GM19455 (cell line): ENCODE data around the gene ZNF253.
A peak's percentile ranks its signal among the peaks of the same experiment; 100 is the strongest.
"Not testable (repeated sequence)": the region's sequence is repeated elsewhere in the genome, so short reads cannot be mapped to it uniquely, and the experiment has no call there.

Source experiments
- ATAC-seq: cut with Tn5 transposase; IDR thresholded peaks from one replicate; pipeline ENCODE4 v1.9.1; 2021; ENCODE audit not compliant: unreplicated experiment

ZNF253 gene

GRCh38 chr19:19892055-19892941 is 26.6 kb downstream of the ZNF253 start:
- not testable (repeated sequence) for ATAC-seq

- no peak for ATAC-seq
Measured at GRCh38 chr19:19900139-19900728, 34.6 kb downstream of the ZNF253 start.

DNA sequence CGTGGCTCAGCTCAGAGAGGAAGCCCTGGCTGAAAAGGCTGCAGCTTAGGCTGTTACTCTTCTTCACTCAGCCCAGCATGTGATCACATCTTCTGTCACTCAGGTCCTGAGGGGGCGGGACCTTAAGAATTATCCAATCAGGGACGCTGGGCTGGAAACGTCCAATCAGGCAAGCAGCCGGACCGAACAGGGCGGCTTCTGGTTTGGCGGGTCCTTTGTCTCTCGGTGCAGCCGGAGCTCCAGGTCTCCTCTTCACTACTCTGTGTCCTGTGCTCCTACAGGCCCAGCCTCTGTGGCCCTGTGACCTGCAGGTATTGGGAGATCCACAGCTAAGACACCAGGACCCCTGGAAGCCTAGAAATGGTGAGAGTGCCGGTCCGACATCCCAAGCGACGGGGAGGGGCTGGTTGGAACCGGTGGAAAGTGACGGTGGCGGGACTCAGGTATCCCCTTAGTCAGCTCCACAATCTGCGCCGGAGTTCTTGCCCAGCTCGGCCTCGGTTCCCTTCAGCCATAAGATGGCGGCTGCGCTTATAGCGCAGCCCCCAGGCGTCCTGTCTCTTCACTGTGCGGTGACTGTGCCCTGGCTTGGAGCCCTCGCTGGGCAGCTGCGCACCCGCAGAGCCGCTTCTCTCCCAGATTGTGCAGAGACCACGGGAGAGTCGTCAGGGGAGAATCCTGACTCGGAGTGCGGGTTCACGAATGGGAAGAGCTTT is 35.2 kb downstream of the ZNF253 start, which contains the start of gene ZNF93:
TSS of gene ZNF93 (plus strand) at position 218 of the 716 bp plus-strand sequence. CDS start at position 361, 143 bp downstream.
- ATAC-seq, result peak; percentile 90

DNA sequence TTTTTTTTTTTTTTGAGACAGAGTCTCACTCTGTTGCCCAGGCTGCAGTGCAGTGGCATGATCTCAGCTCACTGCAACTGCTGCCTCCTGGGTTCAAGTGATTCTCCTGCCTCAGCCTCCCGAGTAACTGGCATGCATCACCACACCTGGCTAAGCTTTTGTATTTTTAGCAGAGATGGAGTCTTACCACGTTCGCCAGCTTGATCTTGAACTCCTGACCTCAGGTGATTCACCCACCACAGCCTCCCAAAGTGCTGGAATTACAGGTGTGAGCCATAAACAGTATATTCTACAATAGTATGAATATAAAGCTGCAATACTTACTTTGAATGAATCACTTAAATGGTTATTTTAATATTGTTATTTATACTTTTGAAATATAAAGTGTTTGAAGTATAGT is 41.9 kb downstream of the ZNF253 start:
- not testable (repeated sequence) for ATAC-seq

GRCh38 chr19:19909654-19910053 is 44.0 kb downstream of the ZNF253 start:
- ATAC-seq, result no peak

DNA sequence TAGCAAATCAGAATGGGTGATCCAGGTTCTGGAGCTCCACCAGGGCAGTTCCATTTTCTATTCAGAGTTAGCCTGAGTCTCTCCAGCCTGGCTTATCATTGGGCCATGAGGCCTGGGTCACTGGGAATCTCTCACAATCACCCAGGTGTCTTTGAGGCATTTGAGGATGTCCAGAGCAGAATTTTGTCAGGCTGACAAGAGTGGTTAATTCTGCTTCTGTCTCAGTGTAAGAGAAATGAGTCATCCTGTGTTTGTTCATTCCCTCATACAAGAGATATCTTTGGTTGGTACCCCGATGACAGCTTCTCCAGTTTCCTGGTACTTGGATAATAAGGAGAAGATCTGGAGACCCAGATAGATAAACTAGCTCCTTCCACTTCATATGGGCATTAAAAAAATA is 45.5 kb downstream of the ZNF253 start:
- no peak for ATAC-seq

DNA sequence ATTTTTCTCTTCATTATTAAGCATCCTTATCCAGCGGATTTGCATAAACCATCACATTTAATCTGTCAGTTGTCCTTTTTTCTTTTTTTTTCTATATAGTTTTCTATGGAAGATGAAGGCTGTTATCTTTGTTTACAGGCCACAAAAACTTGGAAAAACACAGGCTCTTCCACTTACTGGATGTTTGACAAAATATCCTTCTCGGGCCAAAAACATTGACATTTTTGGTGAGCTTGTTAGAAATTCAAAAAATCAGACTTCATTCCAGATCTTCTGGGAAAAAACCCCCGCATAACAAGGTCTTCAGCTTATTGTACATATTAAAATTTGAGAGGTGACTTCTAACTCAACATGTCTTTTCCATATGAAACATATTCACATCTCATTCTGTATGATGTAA is 48.9 kb downstream of the ZNF253 start:
- ATAC-seq, result no peak

- ATAC-seq, result not testable (repeated sequence)
Measured at GRCh38 chr19:19930417-19930816, 64.7 kb downstream of the ZNF253 start.

- ATAC-seq, result not testable (repeated sequence)
Measured at GRCh38 chr19:19933432-19934314, 68.0 kb downstream of the ZNF253 start.

DNA sequence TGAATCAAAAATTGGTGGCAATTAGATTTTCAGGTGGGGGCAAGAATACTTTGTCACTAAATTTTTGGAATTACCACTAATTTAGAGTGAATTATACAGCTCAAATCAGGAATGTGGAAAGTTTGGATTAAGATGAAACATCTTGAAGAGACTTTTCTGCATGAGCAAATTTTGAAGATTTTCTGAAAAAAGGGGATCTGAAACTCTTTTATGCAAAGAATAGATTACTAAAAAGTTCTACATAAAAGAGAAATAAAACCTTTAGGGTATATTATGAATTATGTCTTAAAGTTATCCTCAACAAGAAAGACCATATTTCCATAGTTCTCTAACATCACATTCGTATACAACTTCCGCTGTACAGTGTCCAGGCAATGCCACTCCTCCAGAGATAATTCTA is 71.7 kb downstream of the ZNF253 start:
- ATAC-seq, result no peak

GRCh38 chr19:19938449-19938848 is 72.8 kb downstream of the ZNF253 start:
- no peak for ATAC-seq

- ATAC-seq, result no peak
Measured at GRCh38 chr19:19943848-19944582, 78.3 kb downstream of the ZNF253 start.
